Middle frontal gyrus (tissue), 1 donor: ENCODE data around the gene GABPB2.
"Not testable (repeated sequence)": the region's sequence is repeated elsewhere in the genome, so short reads cannot be mapped to it uniquely, and the experiment has no call there.

ENCODE experiments used
- DNase-seq: peaks from one replicate; pipeline ENCODE4 v3.0.0-alpha.2; 2015; ENCODE audit warnings: low spot score; ENCODE audit errors: extremely low spot score

GABPB2 gene

GRCh38 chr1:151060007-151060656 is 10.4 kb upstream of the GABPB2 start, which contains the start of gene MLLT11:
Gene MLLT11 (plus strand): TSS chr1:151060397. CDS start chr1:151067225, 6,828 bp downstream.
- DNase-seq: no peak

DNA sequence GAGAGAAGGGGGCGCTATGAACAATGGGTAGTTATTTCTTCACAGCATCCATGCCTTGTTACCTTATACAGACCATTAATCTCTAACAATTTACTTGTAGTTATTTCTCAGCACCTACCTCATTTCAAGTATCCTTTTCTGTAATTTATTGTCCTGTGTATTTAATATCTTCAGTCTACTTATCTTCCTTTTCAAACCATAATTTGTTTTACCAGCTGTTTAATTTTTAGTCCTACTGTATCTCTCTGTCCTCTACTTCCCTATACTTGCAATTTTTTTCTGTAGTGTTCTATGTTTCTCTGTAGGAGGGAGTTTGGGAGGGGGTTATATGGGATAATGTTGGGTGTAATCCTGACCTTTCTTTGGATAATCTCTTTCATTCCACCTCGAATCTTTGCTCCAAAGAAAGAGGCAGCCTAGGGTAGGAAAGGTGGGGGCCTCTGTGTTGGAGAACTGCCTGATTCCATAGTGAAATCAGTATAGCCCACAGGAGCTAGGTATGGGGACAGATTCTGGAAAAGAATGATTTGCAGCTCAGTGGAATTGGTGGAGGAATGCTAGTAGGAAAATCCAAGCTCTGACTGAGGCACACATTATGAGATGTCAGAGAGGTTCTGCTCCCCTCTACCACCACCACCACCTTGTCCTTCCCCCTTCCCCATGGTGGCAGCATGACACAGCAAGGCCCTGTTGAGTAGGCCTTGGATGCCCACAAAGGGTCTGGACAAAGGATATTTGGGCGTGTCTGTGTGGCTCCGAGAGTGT is 9.7 kb upstream of the GABPB2 start:
- no peak for DNase-seq

DNA sequence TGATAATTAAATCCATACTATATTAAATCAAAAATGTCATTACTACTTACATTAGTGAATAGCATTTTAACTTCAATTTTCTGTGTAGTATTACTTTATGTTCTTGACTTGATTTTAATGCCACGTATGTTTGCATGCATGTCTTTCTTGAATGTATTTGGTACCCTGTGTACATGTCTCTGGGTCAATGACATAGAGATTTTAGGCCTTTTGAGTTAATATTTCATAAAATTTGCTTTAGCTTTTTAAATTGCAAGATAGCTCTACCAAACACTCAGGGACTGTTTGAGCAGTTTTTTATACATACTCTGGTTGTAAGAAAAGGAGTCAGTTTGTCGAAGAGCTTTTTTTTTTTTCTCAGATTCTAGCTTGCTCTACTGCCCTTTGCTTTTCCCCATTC is 8.9 kb upstream of the GABPB2 start:
- DNase-seq: no peak

DNA sequence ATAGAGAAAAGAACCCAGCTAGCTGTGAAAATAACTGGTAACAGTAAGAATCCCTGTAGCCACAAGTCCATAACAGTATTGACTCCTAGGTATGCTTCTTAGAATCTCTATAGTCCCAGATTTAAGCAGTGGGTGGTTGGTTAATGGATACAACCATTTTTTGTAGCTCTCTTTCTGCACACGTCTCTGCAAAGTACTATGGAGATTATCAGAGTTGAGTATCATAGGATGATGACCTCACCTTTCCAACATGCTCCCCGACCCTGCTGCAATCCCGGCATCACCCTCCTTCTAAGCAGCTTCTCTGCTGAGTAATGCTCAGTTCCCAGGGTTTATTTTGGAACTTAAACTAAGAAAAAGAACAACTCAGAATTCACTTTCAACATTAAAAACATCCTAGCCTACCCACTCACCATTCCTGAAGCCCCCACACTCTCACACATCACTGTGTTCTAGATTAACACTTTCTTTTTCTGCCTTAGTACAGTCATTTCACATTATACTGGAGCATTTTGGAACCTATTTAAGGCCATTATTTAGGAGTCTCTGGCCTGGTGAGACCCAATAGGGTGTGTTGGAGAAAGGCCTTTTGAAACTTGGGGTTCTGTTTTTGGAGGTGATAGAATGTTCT is 7.7 kb upstream of the GABPB2 start:
- no peak for DNase-seq

GRCh38 chr1:151065089-151065645 is 5.4 kb upstream of the GABPB2 start:
- no peak for DNase-seq

DNA sequence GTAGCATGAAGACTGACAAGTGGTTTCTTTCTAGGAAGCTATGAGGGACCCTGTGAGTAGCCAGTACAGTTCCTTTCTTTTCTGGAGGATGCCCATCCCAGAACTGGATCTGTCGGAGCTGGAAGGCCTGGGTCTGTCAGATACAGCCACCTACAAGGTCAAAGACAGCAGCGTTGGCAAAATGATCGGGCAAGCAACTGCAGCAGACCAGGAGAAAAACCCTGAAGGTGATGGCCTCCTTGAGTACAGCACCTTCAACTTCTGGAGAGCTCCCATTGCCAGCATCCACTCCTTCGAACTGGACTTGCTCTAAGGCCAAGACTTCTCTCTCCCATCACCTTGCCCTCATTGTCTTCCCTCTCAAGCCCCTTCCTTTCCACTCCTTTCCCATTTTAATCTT is 3.4 kb upstream of the GABPB2 start:
- no peak for DNase-seq

GRCh38 chr1:151069103-151069486 is 1.5 kb upstream of the GABPB2 start:
- DNase-seq: no peak

- no peak for DNase-seq
Measured at GRCh38 chr1:151072224-151072623, 1.7 kb downstream of the GABPB2 start.

GRCh38 chr1:151085953-151086559 is 15.5 kb downstream of the GABPB2 start:
- DNase-seq: no peak

- DNase-seq: not testable (repeated sequence)
Measured at GRCh38 chr1:151097426-151097825, 26.9 kb downstream of the GABPB2 start.

- DNase-seq: no peak
Measured at GRCh38 chr1:151098126-151098525, 27.6 kb downstream of the GABPB2 start.

DNA sequence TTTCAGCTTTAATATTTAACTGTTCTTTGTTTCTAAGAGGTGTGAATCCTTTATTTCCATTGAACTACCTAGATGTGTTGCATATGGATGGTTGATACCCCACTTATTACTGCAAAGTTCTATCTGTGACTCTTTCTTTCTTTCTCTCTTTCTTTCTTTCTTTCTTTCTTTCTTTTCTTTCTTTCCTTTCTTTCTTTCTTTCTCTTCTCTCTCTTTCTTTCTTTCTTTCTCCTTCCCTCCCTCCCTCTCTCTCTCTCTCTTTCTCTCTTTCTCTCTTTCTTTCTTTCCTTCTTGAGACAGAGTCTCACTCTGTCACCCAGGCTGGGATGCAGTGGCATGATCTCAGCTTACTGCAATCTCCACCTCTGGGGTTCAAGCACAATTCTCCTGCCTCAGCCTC is 34.1 kb downstream of the GABPB2 start:
- no peak for DNase-seq

GRCh38 chr1:151106894-151107293 is 36.3 kb downstream of the GABPB2 start:
- DNase-seq: no peak

GRCh38 chr1:151108331-151108730 is 37.8 kb downstream of the GABPB2 start:
- no peak for DNase-seq

GRCh38 chr1:151113877-151114276 is 43.3 kb downstream of the GABPB2 start:
- DNase-seq: no peak

DNA sequence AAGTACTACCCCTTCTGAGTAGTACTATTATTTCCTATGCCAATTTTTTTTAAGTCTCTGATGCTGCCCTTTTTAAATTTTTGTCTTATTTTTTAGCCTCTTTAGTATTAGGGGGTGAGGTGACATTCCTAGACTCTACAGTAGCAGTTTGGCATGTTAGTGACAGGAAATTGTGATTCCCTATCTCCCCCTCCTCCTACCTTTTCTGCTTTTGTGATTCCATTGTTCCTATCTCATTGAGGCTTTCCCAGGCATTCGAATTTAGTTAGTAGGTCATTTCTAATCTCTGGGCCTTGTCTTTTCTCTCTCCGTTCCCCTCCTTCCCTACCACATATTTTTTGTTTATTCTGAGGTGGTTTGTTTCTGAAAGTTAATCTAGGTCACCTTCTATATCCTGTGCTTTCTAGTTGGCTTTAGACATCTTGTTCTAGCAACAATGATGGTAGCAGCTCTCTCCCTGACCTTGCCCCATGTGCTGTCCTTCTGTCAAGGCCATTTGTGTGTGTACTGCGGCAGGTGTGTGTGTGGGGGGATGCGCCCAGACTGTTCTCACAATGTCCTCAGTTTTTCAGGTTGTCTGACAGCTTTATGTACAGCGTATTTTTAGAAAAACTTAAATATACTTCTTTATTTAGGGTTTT is 54.3 kb downstream of the GABPB2 start:
- DNase-seq: no peak

GRCh38 chr1:151128800-151129199 is 58.2 kb downstream of the GABPB2 start:
- no peak for DNase-seq

DNA sequence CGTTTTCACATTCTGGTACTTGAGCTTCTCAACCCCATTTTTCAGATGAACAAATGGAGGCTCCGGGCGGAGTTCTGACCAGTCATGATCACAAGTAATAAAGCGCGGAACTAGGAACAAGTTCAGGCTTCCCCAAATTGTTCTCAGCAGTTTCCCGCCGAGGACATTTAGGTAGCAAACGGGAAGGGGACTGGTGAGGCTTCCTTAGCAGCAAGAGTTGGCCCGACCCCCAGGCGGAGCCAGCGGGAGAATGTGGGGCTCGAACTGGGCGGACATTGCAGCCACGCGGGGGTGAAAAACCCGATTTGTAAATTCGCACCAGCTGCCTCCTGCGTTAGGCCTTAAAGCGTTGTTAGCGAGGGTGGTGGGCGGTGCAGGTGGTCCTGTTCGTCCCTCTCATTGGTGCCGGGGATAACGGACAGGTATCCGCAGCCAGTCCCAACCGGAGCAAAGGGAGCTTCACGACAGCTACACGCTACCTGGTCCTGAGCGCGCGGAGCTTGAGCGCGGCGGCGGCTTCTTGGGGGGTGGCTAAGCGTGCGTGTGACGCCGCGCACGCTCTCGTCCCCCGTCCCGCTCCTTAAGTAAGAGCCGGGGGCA is 60.5 kb downstream of the GABPB2 start:
- peak; percentile 60 for DNase-seq

DNA sequence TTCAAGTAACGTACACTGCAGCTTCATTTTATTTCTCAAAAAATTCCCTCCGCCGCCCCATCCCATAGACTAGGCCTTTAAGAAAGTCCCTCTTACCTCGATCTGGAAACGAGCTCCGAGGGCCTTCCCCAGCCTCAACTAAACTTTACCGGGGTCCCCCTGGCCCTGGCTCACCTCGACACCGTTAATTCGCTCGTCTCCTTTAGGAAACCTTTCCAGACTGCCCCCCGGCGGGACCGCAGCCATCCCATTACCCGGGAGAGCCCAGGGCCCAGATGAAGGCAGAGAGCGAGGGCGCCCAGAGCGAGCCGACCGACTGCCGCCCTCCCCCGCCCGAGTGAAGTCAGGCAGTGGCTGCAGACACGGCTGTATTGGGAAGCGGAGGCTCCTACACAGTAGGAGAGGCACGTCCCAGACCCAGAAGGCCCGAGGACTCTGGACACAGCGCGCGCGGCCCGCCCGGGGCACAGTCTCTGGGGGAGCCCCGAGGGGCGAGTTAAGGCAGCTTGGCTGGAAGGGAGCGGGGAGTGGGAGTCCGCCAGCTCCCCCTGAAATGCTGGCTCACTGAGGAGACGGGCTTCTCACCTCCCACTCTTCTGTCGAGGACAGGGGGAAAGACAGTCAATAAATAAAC is 61.3 kb downstream of the GABPB2 start:
- DNase-seq: no peak

DNA sequence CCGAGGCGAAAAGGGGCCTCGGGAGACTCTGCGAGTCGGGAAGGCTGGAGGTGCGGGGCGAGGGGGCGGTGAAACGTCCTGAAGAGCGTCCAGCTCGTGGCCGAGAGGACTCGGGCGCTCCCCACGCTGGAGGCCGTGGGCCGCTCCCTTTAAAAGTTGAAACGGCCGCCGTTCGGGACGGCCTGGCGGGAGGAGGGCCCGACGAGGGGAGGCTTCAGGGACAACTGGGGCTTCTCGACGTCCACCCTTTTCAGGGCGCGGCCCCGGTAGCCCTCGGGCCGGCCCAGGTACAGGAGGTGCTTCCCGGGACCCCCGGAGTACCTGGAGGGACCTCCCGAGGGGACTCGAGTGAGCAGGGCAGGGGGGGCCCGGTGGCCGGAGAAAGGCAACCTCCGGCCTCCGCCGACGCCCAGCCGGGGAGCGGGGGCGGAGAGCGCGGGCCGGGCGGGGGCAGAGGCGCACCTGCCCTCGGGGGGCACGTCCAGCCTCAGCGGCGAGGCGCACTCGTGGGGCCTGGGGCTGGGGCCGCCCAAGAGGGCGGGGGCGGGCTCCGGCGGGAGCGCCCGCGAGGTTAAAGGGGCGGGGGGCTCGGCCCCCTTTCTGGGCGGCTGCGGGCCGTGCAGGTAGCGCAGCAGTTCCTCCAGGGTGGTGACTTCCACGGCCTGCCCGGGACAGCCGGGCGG is 61.9 kb downstream of the GABPB2 start:
- no peak for DNase-seq
